Stimulated activated CD4-positive, alpha-beta T cell treated with anti-CD3 and anti-CD28 coated beads, Interleukin-12 subunit alpha, Interleukin-12 subunit beta, amount 100 ng/mL, for 4 hours (primary cell): ENCODE results near the gene PEDS1.
"Not testable (repeated sequence)": the region's sequence is repeated elsewhere in the genome, so short reads cannot be mapped to it uniquely, and the experiment has no call there.

Experiments
- DNase-seq: peaks from one replicate; pipeline ENCODE4 v3.0.0-alpha.2; 2020

Gene PEDS1

DNA sequence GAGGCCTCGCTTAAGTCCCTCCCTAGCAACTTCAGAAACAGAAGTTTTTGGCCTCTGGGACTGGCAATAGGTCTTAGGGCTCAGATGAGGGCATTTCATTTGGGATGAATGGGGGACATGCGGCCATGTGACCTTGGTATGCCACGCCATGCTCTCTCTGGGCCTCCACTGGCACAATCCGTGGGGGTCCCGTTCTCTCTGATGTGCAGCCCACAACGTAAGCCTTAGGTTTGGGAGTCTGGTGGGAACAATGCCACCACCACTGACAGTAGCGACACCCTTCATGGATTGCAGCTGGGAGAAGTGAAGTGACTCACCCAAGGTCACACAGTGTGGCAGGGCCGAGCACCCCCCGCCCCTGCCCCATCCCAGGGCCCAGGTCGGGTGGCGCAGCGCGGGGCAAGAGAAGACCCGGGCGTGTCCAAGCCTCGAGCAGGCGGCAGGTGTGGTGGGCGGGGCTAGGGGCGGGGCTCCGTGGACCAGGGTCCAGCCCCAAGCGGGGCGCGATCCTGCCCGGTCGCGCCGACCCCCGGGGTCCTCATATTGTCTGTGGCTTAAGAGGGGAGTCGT, 36.2 kb upstream of the PEDS1 start:
- peak; percentile 47 for DNase-seq

DNA sequence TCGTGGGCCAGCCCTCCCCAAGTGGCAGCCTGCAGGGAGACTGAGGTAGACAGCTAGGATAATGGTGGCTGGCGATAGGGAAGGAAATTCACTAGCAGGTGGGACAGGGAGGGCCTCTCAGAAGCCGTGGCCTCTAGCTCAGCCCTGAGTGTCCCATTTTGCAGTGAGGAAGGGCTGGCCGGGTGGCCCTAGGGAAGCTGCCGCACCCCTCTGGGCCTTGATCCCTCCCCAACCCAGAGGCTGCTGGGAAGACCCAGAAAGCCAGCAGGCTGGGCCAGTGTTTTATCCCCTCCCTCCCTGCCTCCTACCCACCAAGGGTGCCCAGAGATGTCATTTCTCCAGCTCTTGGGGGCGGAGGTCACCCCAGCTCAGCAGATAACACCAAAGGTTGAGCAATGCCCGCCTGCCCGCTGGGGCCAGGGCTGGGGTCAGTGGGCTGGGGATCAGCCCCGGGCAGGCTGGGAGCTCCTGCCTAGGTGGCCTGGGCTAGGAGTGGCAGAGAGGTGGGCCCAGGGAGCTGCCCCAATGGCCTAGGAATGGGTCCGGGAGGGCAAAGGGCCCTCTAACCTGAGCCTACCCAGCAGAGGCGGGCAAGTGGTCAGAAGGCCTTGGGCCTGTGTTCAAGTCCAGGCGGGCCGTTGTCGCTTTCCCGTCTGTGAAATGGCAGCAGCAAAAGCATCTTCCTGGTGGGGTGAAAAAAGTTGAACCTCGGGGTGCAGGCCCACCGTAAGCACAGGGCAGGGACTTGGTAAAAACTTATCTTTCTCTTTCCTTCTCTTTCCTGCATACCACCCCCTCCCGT, 35.6 kb upstream of the PEDS1 start:
- DNase-seq: no peak

DNA sequence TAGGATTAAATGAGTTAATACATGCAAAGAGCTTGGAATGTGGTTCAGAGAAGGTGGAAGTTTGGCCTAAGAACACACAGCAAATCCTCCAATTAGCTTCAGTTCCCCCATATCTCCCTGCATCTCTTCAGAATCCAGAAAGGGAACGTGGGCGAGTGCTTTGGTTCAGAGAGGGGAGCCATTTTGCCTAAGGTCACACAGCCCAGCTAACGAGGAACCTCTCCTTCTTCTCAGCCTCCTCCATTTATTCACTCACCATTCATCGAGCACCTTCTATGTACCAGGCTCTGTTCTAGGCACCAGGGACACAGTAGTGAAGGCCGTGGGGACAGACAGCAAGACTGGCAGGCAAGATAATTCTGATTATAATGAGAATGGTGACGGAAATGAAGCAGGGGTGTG, 34.8 kb upstream of the PEDS1 start:
- no peak for DNase-seq

DNA sequence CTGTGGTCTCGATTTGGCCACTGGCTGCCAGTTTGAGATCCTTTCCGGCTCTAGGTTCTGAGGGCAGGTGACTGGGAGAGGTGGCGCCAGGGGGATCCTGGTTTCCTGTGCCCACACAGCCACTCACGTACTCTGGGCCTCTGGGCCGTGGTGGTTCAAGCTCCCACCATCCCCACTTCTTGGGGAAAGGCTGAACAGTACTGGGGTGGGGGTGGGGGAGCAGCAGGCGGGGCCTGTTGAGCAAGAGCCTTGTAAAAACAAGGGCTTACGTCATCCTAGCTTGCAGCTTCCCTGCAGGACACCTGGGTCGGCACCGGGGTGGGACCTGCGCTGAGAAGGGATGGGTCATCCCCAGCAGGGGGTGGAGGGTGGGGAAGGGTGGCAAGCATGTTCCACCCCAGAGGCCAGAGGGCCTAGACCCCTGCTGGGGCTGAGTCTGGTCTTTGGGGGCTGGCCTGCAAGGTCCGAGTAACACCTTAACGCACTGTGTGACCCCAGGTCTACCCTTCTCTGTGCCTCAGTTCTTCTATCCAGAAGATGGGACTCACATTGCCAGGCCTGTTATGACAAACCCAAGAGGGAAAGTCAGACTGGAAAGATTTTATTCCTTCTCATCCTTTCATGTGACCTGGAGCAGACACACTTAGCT, 34.0 kb upstream of the PEDS1 start:
- no peak for DNase-seq

DNA sequence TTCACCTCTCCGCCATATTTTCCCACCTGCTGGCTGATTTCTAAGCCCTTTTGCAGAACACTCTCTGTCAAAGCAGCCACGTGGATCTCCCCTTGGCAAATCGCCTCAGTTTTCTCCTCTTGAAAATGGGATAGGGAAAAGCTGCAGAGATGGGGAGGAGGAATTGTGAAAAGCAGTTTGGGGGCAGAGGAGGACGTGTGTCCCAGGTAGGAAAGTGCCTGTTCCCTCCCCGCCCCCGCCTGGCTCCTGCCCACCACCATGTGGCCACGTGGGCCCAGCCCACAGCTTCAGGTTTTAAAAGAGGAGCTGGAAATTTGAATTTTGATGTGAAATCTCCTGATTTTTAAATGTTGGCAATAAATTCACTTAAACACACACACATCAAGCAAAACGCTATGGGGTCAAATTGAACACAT, 33.5 kb upstream of the PEDS1 start:
- no peak for DNase-seq

DNA sequence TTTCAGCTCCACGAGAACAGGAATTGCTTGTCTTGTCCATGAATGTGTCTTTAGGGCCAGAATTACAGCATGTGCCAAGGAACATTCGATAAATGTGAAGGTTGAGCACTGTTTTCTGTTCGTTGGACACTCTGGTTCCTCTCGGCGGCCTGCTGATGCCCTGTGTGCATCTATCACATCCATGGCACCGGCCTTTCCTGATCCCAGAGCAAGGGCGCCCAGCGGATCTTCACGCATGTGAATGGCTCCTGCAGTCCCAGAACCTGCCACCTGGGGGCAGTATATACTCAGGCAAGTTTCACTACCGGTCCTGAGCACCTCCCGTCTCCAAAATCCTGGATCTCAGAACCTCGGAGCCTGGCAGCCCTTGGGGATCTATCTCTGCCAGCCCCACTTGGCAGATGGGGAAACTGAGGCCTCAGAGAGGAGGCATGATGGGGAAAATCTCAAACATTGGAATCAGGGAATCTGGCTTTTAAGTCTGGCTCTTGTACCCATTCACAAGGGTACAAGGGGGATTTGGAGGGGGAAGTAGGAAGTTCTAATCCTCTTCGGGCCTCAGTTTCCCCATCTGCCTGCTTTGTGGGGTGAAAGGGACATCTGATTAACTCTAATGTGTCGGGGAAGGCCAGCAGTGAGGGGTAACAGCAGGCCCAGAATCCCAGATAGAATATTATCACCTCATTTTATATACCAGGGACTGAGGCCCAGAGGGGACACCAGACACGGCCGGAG, 32.8 kb upstream of the PEDS1 start:
- DNase-seq: peak; percentile 93

DNA sequence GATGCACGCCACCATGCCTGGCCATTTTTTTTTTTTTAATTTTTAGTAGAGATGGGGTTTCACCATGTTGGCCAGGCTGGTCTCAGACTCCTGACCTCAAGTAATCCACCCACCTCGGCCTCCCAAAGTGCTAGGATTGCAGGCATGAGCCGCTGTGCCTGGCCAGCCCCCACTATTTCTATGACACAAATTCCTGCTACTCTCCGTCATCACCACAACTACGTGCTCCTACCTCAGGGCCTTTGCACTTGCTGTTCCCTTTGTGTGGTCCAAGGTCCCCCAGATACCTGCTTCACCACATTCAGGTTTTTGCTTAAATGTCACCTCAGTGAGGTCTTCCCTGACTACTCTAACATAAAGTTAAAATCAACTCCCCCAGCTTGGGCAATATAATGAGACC, 31.9 kb upstream of the PEDS1 start:
- no peak for DNase-seq

DNA sequence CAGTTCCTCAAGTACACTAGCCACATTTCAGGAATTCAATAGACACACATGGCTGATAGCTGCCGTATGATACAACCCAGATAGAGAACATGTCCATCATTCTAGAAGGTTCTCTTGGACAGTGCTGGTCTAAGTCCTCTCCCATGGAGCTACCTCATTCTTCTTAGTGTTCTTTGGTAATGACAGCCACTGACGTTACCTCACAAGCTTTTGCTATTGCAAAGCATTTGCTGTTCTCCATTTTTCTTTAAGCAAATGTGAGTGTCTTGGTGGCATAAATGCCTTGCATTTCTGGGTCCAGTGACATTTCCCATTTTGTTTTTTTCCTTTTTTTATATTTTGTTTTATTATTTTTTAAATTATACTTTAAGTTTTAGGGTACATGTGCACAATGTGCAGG, 28.8 kb upstream of the PEDS1 start:
- DNase-seq: no peak

DNA sequence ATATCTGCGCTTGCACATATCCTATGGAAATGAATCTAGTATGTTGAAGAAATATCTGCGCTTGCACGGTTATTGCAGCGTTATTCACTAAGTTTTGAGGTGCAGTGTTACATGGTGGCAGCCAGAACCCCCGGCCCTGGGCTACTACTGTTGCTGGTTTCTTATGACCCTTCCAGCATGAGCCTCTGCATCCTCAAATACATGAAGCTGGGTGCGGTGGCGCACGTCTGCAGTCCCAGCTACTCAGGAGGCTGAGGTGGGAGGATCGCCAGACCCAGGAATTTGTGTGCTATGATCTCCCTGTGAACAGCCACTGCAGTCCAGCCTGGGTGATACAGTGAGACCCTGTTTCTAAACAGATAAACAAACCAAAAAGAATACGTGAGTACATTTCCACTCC, 27.8 kb upstream of the PEDS1 start:
- no peak for DNase-seq

DNA sequence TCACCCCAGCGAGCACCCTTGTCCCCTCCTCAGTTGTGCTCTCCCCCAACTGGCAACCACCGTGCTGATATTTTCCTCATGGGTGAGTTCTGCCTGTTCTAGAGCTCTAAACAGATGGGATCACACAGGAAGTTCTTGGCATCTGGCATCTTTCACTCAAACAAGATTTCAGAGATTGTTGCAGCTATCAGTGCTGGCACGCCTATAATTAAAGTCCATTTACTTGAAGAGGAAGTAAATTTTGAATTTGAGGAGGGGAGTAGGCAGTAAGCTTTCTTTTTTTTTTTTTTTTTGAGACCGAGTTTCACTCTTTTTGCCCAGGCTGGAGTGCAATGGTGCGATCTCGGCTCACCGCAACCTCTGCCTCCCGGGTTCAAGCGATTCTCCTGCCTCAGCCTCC, 25.1 kb upstream of the PEDS1 start:
- not testable (repeated sequence) for DNase-seq

DNA sequence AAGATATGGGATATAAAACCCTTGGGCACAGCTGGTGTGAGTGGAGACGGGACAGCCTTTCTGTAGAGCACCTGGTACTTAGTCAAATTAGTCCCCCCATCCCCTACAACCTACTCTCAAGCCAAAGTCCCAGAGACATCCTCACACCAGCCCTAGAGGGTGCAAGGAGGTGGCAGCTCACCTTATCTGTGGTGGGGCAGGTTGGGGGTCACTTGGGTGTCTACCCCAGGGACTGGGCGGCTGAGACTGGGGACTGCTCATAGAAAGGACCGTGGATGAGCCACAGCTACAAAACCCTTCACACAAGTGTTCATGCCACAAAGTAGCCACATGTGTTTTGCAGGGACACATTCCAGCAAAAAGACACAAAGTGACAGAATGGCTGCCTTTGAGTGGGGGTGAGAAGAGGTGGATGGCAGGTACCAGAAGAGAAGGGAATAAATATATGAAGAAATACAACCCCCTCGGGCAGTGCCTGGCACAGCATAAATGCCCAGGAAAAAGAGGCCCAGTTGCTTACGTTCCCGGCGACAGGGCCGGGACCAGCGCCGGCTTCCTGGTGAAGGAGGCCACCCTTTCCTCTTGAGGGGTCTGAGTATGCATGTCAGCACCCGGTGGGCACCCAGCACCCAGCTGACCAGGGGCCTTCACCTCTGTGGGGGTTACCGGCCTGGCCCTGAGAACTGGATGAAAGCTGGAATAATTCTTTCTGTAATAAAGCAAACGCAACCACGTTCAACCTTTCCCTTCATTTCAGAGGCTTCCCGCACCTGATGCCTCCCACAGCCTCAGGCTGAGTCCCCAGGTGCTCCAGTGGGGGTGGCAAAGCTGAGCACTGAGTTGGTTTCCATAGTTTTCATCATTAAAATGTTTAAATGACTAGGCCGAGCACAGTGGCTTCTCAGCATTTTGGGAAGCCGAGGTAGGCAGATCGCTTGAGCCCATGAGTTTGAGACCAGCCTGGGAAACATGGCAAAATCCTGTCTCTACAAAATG, 22.7 kb upstream of the PEDS1 start:
- no peak for DNase-seq

DNA sequence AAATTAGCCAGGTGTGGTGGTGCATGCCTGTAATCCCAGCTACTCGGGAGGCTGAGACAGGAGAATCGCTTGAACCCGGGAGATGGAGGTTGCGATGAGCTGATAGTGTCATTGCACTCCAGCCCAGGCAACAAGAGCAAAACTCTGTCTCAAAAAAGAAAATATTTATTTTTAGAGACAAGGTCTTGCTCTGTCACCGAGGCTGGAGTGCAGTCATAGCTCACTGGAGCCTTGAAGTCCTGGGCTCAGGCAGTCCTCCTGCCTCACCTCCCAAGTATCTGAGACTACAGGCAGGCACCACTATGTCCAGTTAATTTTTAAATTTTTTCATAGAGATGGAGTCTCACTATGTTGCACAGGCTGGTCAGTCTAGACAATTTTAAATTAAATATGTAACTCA, 20.9 kb upstream of the PEDS1 start:
- DNase-seq: no peak

DNA sequence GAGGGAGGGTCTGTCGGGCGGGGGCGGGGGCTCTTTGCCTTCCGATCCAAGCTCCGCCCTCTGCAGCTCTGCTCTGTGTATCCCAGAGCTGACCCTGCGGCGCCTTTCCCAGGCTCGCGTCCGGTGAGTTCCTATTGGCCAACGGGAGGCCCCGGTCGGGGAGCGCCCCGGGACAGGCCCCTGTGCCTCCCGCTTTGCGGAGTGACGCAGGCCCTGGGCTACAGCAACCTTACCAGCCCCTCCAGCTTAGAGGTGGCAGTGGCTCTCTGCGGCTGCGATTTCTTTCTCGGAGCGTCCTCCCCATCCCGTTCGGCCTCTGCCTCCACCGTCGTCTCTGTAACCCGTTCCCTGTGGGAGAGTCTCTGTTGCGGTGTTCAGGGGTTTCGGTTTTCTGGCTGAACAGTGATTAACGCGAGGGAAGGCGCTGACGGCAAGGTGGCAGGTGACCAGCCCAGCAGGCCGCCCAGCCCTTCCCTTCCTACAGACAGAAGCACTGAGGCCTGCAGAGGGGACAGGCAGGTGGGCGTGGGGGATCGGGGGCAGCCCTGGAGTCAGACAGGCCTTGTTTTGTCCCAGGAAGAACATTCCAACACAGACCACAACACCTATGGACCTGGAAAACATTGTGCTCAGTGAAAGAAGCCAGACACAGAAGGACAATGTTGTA, 19.0 kb upstream of the PEDS1 start:
- no peak for DNase-seq

DNA sequence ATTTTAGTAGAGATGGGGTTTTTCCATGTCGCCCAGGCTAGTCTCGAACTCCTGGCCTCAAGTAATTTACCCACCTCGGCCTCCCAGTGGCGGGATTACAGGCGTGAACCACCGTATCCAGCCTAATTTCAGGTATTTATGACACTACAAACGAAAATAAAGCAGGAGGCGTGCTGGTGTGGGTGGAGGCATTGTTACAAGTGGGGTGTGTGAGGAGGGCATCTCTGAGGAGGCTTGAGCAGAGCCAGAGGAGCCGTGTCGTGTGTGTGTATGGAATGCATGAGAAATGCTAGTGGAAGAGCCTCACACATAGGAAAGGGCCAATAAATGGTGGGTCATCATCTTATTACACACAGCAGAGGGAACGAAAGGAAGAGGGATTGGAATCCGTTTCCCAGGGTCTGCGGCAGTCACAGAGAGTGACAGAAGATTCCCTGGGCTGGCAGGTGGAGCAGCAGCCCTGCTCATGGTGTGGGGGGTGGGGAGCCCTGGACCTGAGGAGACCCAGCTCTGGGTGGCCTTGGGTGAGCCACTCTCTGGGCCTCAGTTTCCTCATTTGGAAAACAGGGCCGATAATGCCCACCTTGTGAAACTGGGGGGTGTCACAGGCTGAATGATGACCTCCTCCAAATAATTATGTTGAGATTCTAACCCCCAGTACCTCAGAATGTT, 17.2 kb upstream of the PEDS1 start:
- DNase-seq: no peak

DNA sequence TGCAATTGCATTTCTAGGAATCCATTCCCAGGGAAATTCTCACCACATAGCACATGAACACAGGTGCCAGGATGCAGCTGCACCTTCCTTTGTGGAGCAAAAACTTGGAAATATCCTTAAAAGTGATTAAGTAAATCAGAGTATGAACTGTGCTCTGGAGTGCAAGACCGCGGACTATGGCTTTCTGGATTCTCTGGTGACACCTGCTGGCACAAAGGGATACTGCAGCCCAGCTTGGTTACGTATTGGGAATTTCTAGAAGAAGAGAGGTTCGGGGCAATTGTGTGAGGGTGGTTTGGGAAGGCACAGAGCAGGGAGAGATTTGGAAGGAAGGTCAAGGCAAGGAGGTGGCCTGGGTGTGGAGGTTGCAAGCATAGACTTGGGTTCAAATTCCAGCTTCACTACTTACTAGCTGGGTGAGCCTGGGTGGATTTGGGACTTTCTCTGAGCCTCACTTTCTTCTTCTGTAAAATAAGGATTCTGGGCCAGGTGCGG, 15.9 kb upstream of the PEDS1 start:
- peak; percentile 80 for DNase-seq

DNA sequence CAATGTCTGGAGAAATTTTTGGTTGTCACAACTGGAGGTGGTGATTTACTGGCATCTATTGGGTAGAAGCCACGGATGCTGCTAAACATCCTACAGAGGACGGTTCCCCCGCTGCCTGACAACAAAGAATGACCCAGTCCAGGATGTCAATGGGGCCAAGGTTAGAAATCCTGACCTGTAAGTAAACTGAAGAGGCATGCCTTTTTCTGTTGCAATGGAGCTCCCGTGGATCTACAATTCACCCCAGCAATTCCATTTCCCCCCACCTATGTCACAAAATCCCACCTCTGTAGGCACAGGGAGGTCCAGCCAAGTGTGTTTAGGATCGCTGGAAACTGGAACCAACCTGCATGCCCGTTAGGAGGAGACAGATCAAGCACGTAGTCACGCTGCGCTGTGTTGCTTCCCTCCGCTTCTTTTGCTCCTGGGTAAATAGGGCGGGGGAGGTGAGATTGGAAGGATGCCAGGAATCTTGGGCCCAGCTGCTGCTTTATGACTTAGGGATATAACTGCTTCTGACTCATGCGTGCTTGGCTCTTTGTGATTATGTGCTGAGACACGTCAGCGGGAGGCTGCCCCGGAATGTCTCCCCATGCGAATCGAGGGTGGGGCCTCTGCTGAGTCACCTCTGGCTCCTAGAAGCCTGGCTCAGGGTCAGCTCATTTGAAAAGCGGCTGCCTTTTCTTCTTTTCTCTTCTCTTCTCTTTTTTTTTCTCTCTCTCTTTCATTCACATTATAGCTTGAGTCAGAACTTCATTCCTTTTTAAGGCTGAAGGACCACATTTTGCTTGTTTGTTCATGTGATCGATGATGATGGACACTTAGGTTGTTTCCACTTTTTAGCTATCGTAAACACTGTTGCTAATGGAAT, 12.4 kb upstream of the PEDS1 start:
- peak; percentile 80 for DNase-seq

DNA sequence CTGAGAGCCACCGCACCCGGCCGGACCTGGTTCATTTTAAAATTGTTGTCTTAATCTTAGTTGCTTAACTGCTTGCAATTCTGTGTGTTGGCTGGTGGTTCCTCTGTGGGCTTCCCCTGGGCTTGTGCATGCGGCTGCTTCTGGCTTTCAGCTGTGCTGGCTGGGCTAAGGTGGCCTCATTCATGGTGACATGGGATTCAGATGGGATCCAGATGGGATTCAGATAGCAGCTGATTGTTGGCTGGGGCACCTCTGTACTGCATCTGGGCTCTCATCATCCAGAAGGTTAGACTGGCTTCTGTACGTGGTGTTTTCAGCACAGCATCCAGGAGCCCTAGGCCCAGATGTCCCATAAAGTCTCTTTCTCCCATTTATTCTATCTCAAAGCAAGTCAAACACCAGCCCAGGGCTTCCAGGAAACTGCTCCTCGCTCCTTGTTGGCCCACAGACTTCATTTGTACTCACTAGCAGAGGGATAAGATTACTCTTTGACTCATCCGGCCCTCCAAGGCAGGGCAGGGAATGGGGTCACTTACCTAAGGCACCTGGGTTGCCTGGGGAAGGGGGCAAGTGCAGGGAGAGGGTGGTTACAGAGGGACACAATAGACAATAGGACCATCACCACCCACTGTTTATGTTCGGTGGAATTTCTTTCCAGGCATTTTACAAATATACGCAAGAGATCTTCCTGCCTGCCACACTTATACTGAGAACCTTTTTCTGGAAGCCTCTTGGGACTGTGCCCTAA, 10.2 kb upstream of the PEDS1 start:
- no peak for DNase-seq

DNA sequence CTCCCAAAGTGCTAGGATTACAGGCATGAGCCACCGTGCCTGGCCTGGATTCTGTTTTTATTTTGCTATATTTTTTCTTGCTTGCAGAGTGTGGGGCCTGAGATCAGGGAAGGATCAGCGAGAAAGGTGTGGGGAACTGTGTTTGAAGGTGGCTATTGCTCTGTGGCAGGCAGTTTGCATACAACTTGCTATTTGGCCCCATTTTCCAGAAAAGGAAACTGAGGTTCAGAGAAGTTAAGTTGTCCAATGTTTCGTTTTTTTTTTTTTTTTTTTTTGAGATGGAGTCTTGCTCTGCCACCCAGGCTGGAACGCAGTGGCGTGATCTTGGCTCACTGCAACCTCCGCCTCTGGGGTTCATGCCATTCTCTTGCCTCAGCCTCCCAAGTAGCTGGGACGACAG, 8.0 kb upstream of the PEDS1 start:
- not testable (repeated sequence) for DNase-seq

DNA sequence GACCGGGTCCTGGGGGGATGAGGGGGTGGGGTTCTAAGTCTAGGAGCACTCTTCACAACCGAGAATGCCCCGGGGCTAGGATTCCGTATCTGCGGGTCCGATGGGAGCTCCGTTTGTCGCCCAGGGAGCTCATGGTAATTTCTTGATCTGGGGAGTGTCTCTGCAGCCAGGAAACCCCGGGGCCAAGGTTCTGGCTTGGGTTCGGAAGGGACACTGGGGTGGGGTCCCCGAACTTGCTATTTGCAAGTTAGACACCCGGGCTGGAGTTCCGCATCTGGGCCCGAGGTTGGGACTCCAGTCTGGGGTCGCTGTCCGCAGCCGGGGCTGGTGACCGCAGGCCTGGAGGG, 397 bp downstream of the PEDS1 start:
- DNase-seq: no peak
